IPS DF 6.9 (cell line): ENCODE data around the gene COMMD4.
"Not testable (repeated sequence)": the region's sequence is repeated elsewhere in the genome, so short reads cannot be mapped to it uniquely, and the experiment has no call there.

Source experiments
- DNase-seq: peaks from one replicate; pipeline ENCODE4 v3.0.0-alpha.2; 2013; ENCODE audit warnings: low read depth, low spot score
- H3K27ac ChIP-seq: one replicate; pipeline ENCODE4 v1.5.1; 2013; ENCODE audit warnings: low read length, control low read depth
- H3K27me3 ChIP-seq: 2 replicates; pipeline ENCODE4 v1.6.1; 2013; ENCODE audit warnings: mild to moderate bottlenecking, low read length; ENCODE audit not compliant: control insufficient read depth, insufficient read depth
- H3K36me3 ChIP-seq: 2 replicates; pipeline ENCODE4 v1.6.1; 2013; ENCODE audit warnings: low read length; ENCODE audit not compliant: control insufficient read depth, insufficient read depth
- H3K4me1 ChIP-seq: 2 replicates; pipeline ENCODE4 v1.6.1; 2013; ENCODE audit warnings: low read length; ENCODE audit not compliant: control insufficient read depth, insufficient read depth
- H3K4me3 ChIP-seq: 2 replicates; pipeline ENCODE4 v1.5.1; 2013; ENCODE audit warnings: mild to moderate bottlenecking, low read length
- H3K9me3 ChIP-seq: 2 replicates; pipeline ENCODE4 v1.6.1; 2013; ENCODE audit warnings: low read length, inconsistent platforms; ENCODE audit not compliant: control insufficient read depth, insufficient read depth
- WGBS: extraction: QIAGEN DNeasy Blood & Tissue Kit; methylation state at CpG from one replicate; pipeline ENCODE4 v1.1.7; 2013; ENCODE audit warnings: mixed read lengths, missing lambda C conversion rate; ENCODE audit not compliant: insufficient read length, insufficient coverage; 5-methylcytosine and 5-hydroxymethylcytosine counted together

COMMD4 gene

GRCh38 chr15:75335705-75336355 is at the start of gene COMMD4:
Gene COMMD4, plus strand, starts transcription at chr15:75336063. Its CDS starts 27 bp downstream, at chr15:75336090.
- Histone ChIP-seq H3K9me3 (no peaks in the 10 kb centered on the region), H3K36me3 (peaks cover 12% of the 10 kb centered on the region), H3K4me1 (no peaks in the 10 kb centered on the region), H3K27me3 (no peaks in the 10 kb centered on the region), H3K4me3 (peak within 1 kb of the TSS; percentile 91), H3K27ac (no peak within 1 kb of the TSS)
- DNase-seq: peak; percentile 87
- no CpG with 5 or more reads among the region's 42 CpGs for WGBS

DNA sequence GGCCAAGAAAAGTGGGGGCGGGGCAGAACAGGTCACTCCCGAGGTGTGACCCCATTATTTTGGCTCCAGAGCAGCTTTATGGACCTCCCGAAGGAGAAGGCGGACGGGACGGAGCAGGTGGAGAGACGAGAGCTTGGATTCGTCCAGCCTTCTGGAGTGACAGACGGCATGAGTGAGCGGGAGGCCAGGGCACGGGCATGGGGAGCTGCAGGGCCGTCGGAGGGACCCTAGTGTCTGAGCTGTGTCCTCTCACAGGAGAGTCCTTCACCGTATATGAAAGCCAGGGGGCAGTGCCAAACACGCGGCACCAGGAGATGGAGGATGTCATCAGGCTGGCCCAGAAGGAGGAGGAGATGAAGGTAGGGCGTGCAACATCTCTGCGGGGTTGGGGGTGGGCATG is 42.2 kb upstream of the COMMD4 start:
- not testable (repeated sequence) for H3K9me3 ChIP-seq, H3K4me3 ChIP-seq, DNase-seq, H3K4me1 ChIP-seq, H3K36me3 ChIP-seq, H3K27me3 ChIP-seq, H3K27ac ChIP-seq
- WGBS: no CpG with 5 or more reads among the region's 18 CpGs

DNA sequence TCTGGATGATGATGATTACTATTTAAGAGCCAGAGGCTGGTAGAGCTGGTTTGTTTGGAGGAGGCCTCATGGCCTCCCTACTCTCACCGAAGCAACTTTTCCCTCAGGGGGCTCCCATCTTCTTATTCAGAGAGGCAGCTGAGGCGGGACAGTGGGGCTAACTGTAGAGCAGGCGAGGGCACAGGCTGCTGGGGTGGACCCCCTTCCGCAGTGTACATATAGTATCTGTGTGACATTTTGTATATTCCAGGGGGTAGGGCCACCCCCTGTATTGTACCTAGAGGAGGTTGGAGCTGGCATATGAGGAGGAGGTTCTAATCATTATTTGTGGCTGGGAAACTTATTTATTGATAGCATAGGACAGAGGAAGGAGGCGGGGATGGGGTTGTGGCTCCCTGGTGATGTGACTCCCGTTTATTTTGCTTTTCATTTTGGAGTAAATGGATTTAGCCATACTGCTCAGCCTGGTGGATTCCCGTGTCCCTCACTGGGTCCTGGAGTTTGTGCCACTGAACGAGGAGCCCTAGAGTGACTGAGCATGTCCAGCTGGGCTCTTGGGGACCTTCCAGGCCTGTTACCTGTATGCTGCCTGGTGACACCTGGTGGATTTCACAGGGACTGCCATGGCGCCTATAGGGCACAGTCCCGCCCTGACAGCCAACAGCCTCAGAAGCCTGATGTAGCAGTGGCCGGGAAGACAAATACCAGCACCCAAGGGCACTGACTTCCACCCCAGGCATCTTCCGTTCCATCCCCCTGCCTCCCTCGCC is 37.1 kb upstream of the COMMD4 start:
- not testable (repeated sequence) for H3K36me3 ChIP-seq, DNase-seq, H3K4me3 ChIP-seq, H3K27ac ChIP-seq, H3K27me3 ChIP-seq, H3K4me1 ChIP-seq, H3K9me3 ChIP-seq
- no CpG with 5 or more reads among the region's 13 CpGs for WGBS

DNA sequence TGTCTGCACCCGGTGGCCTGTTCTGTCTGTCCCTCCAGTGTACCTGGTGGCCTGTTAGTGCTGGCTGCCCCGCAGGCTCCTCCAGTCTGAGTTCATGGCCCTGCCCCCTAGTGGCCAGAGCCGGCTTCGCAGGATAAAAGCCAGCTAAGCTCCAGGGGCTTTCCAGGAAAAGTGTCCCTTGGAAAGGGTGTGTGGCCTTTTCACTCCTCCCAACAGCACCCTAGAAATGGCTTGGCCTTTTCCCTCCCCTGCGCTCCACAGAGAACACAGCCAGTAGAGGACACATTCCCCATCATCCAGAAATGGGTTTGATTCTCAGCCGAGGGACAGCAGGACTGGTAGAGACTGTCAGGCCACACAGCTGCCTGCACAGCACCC is 36.6 kb upstream of the COMMD4 start:
- not testable (repeated sequence) for H3K4me3 ChIP-seq, DNase-seq, H3K27me3 ChIP-seq, H3K4me1 ChIP-seq, H3K9me3 ChIP-seq, H3K27ac ChIP-seq, H3K36me3 ChIP-seq
- no CpG with 5 or more reads among the region's 6 CpGs for WGBS

DNA sequence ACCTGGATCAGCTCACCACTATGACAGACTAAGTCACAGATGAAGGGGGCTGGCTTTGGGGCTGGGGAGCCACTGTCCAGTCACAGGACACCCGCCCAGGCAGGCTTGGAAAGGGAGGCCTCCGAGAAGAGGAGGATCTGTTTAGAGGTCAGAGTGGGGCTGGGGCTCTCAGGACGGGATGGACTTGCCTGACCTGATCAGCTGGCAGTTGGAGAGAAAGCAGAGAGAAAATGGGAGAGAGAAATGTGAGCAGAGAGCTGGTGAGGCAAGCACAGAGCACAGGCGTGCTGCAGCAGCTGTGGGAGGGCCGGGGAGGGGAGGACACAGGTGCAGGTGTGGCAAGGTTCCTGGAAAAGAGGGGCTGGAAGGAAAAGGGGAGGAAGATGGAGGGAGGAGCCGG is 35.8 kb upstream of the COMMD4 start:
- not testable (repeated sequence) for H3K4me1 ChIP-seq, H3K36me3 ChIP-seq, H3K9me3 ChIP-seq, DNase-seq, H3K4me3 ChIP-seq, H3K27ac ChIP-seq, H3K27me3 ChIP-seq
- whole genome bisulfite sequencing: no CpG with 5 or more reads among the region's 6 CpGs

DNA sequence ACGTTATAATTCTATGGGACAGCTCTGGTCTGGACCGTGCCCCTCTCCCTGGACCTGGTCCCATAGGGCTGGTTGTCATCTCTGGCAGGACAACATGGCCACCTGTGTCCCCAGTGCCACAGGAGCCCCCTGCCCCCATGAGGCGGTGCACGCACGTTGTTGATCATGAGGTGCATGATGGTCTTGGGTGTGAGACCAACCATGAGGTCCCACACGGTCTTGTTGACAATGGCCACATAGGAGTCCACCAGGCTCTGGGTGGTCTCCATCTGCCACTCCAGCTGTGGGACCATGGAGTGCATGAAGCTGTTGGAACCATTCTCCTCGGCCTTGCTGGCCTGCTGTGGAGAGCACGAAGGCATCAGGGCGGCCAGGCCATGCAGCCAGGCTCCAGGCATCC is 33.5 kb upstream of the COMMD4 start:
- WGBS: no CpG with 5 or more reads among the region's 9 CpGs
- H3K27ac ChIP-seq: no peak overlapping the region
- no peaks in the 10 kb centered on the region for H3K36me3 ChIP-seq
- H3K4me1 ChIP-seq: no peaks in the 10 kb centered on the region
- H3K27me3 ChIP-seq: no peaks in the 10 kb centered on the region
- H3K9me3 ChIP-seq: no peaks in the 10 kb centered on the region
- no peak for DNase-seq
- H3K4me3 ChIP-seq: no peak overlapping the region

DNA sequence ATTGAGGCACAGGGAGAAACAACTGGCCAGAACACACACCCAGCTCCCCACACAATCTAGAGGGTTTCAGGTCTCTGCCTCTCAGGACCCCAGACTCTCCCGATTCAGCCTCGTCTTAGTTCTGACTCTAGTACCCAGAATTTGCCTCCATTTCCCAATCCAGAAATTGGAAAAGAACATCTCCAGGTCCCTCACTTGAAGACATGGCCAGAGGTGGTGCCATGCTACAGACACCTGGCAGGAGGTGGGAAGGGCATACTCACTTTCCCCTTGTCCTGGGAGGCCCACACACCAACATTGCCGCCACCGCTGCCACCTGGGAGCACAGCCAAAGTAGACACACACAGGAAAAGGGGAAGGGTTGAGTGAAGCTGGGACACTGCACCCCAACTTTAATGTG is 33.1 kb upstream of the COMMD4 start:
- H3K4me3 ChIP-seq, H3K27me3 ChIP-seq, H3K4me1 ChIP-seq, DNase-seq, H3K9me3 ChIP-seq, H3K36me3 ChIP-seq, H3K27ac ChIP-seq: not testable (repeated sequence)
- WGBS: no CpG with 5 or more reads among the region's 4 CpGs

DNA sequence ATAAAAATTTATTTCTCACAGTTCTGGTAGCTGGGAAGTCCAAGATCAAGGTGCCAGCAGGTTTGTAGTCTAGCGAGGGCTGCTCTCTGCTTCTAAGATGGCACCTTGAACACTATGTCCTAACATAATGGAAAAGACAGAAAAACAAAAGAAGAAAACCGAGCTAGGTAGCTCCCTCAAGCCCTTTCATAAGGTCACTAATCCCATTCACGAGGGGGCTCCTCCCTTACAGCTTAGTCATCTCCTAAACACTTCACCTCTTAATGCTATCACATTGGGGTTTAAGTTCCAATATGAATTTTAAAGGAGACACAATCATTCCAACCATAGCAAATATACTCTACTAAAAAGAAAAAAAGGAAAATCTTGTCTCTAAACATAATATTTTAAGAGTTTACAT is 29.7 kb upstream of the COMMD4 start:
- WGBS: no CpG with 5 or more reads among the region's 3 CpGs
- no peak overlapping the region for H3K27ac ChIP-seq
- H3K4me3 ChIP-seq: no peak overlapping the region
- DNase-seq: no peak
- H3K27me3 ChIP-seq: no peaks in the 10 kb centered on the region
- H3K9me3 ChIP-seq: no peaks in the 10 kb centered on the region
- H3K4me1 ChIP-seq: no peaks in the 10 kb centered on the region
- no peaks in the 10 kb centered on the region for H3K36me3 ChIP-seq

DNA sequence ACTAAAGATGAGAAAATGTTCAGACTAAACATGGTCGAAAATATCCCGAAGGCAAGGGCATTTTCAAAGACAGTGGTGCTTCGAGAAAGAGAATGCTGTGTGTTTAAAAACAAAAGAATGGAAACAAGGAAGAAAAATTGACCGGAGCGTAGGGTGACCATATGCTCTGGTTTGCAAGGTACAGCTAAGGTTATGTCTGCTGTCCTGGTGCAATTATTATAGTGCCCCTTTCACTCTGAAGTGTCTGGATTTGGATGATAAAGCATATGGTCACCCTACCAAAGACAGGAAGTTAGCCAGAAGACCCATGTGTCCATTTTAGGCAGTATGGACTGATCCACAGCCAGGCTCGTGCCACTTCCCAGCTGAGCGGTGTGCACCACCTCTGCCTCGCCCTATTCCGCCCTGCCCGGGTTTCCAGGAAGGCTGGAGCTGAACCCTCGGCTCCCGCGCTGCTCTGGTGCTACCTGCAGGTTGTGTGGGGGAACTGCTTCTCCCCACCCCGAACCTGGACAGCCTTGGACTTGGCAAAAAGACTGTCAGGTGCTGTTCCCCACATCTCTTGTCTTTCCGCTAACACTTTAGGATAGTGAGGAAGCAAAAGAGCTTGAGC is 28.0 kb upstream of the COMMD4 start:
- peak; percentile 67 for DNase-seq
- H3K27ac ChIP-seq: no peak overlapping the region
- H3K9me3 ChIP-seq: no peaks in the 10 kb centered on the region
- H3K27me3 ChIP-seq: no peaks in the 10 kb centered on the region
- no peak overlapping the region for H3K4me3 ChIP-seq
- H3K4me1 ChIP-seq: no peaks in the 10 kb centered on the region
- no peaks in the 10 kb centered on the region for H3K36me3 ChIP-seq
- WGBS: no CpG with 5 or more reads among the region's 15 CpGs

DNA sequence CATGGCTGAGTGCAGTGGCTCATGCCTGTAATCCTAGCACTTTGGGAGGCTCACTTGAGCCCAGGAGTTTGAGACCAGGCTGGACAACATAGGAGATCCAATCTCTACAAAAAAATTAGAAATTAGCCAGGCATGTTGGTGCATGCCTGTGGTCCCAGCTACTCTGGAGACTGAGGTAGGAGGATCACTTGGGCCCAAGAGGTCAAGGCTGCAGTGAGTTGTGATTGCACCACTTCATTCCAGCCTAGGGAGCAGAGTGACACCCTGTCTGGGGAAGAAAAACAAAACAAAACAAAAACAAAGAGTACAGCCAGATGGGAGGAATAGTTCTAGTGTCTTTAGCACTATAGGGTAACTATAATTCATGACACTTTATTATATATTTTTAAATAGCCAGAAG is 26.2 kb upstream of the COMMD4 start:
- no peaks in the 10 kb centered on the region for H3K9me3 ChIP-seq
- no peak overlapping the region for H3K4me3 ChIP-seq
- no peak for DNase-seq
- no peaks in the 10 kb centered on the region for H3K36me3 ChIP-seq
- no peak overlapping the region for H3K27ac ChIP-seq
- no peaks in the 10 kb centered on the region for H3K4me1 ChIP-seq
- no peaks in the 10 kb centered on the region for H3K27me3 ChIP-seq

DNA sequence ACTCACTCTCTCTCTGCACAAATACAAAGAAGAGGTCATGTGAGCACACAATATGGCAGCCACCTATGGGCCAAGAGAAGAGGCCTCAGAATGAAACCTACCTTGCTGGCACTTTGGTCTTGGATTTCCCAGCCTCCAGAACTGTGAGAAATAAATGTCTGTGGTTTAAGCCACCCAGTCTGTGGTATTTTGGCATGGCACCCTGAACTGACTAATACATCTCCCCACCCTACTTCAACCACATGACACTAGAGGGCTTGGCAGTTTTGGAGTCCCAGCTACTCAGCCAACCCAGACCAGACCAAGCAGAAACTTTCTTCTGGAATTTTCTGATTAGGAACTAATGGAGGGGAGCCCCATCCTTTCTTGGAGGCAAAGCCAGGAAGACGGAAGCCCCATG is 23.3 kb upstream of the COMMD4 start:
- not testable (repeated sequence) for H3K27ac ChIP-seq, H3K36me3 ChIP-seq, DNase-seq, H3K9me3 ChIP-seq, H3K4me1 ChIP-seq, H3K27me3 ChIP-seq, H3K4me3 ChIP-seq
- WGBS: no CpG with 5 or more reads among the region's 1 CpG
